Measurements from ENCODE around the gene CFAP161.

Gene CFAP161

GRCh38 chr15:81096398-81096797 is 37.7 kb upstream of the CFAP161 start:
- no peaks in the 10 kb centered on the region for H3K27me3 ChIP-seq (ENCODE audit: control insufficient read depth in 1 of 2, insufficient read depth in 2 of 2, low read length in 2 of 2)
- H3K9ac ChIP-seq (ENCODE audit: low read length), result no peak overlapping the region
- no peaks in the 10 kb centered on the region for H3K36me3 ChIP-seq (ENCODE audit: insufficient read depth, low read length)
- no peak overlapping the region for H3K4me3 ChIP-seq (ENCODE audit: low read depth in 1 of 2, low read length in 2 of 2)
- no peaks in the 10 kb centered on the region for H3K9me3 ChIP-seq (ENCODE audit: low read length)
- peaks cover 8% of the 10 kb centered on the region for H3K4me1 ChIP-seq (ENCODE audit: insufficient read depth, low read length)
- H3K27ac ChIP-seq (ENCODE audit: low read depth, low read length), result no peak overlapping the region

DNA sequence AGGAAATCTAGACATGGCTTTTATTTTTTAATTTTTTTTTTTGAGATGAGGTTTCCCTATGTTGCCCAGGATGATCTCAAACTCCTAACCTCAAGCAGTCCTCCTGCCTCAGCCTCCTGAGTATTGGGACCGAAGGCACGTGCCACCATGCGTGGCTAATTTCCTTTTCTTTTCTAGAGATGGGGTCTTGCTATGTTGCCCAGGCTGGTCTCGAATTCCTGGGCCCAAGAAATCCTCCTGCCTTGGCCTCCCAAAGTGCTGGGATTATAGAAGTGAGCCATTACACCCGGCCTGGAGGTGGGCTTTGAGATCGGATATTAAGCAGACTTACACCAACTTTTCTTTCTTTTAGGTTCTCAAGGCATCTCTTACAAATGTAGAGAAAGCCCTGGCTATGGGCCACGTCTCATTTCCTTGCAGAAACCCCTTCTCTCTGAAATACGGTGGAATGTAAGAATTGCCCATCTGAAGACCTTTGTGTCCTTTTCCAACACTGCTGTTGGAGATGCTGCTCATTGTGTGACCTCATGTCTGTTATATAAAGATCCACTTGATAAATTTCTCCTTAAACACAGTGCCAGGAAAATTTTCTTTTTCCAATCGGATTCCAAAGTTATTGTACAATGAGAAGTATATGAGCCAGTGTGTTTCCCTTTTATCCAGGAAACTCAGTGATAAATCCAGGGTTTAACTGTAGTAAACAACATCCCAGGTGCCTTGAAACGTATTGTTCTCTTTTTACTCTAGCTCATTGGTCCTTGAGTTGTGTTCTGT is 36.8 kb upstream of the CFAP161 start:
- Histone ChIP-seq H3K27me3 (ENCODE audit: control insufficient read depth in 1 of 2, insufficient read depth in 2 of 2, low read length in 2 of 2) (no peaks in the 10 kb centered on the region), H3K4me1 (ENCODE audit: insufficient read depth, low read length) (peaks cover 4% of the 10 kb centered on the region), H3K27ac (ENCODE audit: low read depth, low read length) (no peak overlapping the region)

DNA sequence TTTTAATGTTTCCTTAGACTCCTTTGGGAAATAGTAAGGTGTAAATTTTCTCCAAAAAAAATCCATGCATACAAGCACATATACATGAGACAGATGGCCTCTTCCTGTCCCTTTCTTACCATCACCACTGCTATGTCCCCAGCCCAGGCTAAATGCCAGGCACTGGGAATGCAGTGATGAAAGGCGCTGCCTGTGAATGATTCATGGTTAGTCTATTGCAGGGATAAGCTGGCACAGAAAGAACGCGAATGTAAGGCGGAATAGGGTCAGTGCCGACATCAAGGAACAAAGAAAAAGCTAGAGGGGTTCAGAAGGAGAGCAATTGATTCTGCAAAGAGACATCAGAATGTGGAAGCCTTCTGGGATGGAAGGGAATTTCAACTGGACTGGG is 36.2 kb upstream of the CFAP161 start:
- no peak overlapping the region for H3K9ac ChIP-seq (ENCODE audit: low read length)
- no peak overlapping the region for H3K27ac ChIP-seq (ENCODE audit: low read depth, low read length)
- no peak overlapping the region for H3K4me3 ChIP-seq (ENCODE audit: low read depth in 1 of 2, low read length in 2 of 2)
- no peaks in the 10 kb centered on the region for H3K4me1 ChIP-seq (ENCODE audit: insufficient read depth, low read length)
- H3K27me3 ChIP-seq (ENCODE audit: control insufficient read depth in 1 of 2, insufficient read depth in 2 of 2, low read length in 2 of 2), result no peaks in the 10 kb centered on the region
- H3K9me3 ChIP-seq (ENCODE audit: low read length), result no peaks in the 10 kb centered on the region
- H3K36me3 ChIP-seq (ENCODE audit: insufficient read depth, low read length), result no peaks in the 10 kb centered on the region

More for the DNA sequence above, 36.8 kb upstream of the CFAP161 start:
- no peaks in the 10 kb centered on the region for H3K36me3 ChIP-seq (ENCODE audit: insufficient read depth, low read length)
- H3K4me3 ChIP-seq (ENCODE audit: low read depth in 1 of 2, low read length in 2 of 2), result no peak overlapping the region
- no peaks in the 10 kb centered on the region for H3K9me3 ChIP-seq (ENCODE audit: low read length)
- H3K9ac ChIP-seq (ENCODE audit: low read length), result no peak overlapping the region

DNA sequence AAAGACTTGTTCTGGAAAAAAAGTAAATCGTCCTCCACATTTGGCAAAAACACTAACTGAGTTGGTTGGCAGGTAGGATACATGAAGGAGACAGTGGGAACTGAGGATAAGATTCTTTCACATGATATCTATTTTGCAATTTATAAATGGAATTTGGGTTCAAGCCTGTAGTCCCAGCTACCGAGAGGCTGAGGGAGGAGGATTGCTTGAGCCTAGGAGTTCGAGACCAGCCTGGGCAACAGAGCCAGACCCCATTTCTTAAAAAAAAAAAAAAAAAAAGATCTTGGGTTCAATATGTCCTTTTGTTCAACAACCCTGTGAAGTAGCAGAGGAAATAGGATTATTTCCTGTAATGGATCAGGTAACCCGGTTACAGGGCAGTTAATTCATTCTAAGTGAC is 35.7 kb upstream of the CFAP161 start:
- Histone ChIP-seq H3K9me3 (ENCODE audit: low read length) (no peaks in the 10 kb centered on the region), H3K9ac (ENCODE audit: low read length) (no peak overlapping the region), H3K27ac (ENCODE audit: low read depth, low read length) (no peak overlapping the region), H3K36me3 (ENCODE audit: insufficient read depth, low read length) (no peaks in the 10 kb centered on the region), H3K4me3 (ENCODE audit: low read depth in 1 of 2, low read length in 2 of 2) (no peak overlapping the region), H3K4me1 (ENCODE audit: insufficient read depth, low read length) (no peaks in the 10 kb centered on the region), H3K27me3 (ENCODE audit: control insufficient read depth in 1 of 2, insufficient read depth in 2 of 2, low read length in 2 of 2) (no peaks in the 10 kb centered on the region)

- Histone ChIP-seq H3K27me3 (ENCODE audit: control insufficient read depth in 1 of 2, insufficient read depth in 2 of 2, low read length in 2 of 2) (no peaks in the 10 kb centered on the region), H3K9ac (ENCODE audit: low read length) (no peak overlapping the region), H3K4me3 (ENCODE audit: low read depth in 1 of 2, low read length in 2 of 2) (no peak overlapping the region), H3K36me3 (ENCODE audit: insufficient read depth, low read length) (no peaks in the 10 kb centered on the region), H3K27ac (ENCODE audit: low read depth, low read length) (no peak overlapping the region), H3K9me3 (ENCODE audit: low read length) (no peaks in the 10 kb centered on the region), H3K4me1 (ENCODE audit: insufficient read depth, low read length) (no peaks in the 10 kb centered on the region)
Observed at GRCh38 chr15:81098861-81099651, 35.0 kb upstream of the CFAP161 start.

DNA sequence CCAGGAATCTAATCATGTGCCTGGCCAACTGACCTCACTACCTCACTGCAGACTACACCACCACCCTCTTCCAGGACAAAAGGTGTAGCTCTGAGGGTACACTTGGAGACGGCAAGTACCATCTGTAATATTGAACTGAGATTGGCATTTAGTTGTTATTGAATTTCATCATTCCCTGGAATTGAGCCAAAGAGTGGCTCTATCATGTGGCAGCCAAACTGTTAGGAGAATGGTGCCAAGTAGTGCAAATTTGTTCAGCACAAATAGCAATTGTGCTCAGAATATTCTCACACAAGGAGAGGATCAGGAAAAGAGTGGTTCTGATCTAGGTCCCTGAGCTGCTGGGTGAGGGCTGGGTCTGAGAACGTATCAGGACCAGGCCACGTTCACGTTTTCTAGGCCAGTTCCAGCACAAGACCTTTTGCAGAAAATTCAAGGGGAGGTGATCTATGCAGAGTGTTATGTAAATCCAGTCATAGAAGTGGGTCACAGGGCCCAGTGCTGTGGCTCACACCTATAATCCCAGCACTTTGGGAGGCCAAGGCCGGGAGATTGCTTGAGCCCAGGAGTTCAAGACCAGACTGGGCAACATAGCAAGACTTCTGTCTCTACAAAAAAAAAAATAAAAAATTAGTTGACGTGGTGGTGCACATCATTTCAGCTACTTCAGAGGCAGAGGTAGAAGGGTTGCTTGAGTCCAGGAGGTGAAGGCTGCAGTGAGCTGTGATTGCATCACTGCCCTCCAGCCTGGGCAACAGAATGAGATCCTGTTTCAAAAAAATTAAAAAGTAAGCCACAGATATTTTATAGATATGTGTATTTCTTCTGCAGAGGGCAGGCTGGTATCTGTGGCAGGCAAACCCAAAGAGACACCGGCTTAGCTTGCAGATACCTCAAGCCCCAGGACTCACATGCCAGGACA is 31.9 kb upstream of the CFAP161 start:
- Histone ChIP-seq H3K9ac (ENCODE audit: low read length) (no peak overlapping the region), H3K36me3 (ENCODE audit: insufficient read depth, low read length) (no peaks in the 10 kb centered on the region), H3K27me3 (ENCODE audit: control insufficient read depth in 1 of 2, insufficient read depth in 2 of 2, low read length in 2 of 2) (no peaks in the 10 kb centered on the region)

DNA sequence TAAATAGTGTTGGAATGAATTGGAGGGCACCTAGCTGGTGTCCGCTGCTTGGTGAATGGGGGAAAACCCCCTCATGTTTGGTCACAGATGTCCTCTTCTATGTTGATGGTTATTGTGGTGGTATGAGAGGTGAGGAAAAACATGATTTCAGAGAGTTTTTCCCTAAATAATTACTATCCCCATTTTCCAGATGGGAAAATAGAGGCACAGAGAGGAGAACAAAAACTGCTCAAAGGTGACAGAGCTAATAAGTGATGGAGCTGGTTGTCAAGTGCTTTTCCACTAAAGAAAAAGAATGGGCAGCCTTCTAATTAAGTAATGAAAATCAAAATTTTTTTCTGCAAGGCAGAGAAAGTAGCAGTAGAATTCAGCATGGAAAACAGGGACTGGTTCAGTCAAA is 30.2 kb upstream of the CFAP161 start:
- no peak overlapping the region for H3K4me3 ChIP-seq (ENCODE audit: low read depth in 1 of 2, low read length in 2 of 2)
- H3K27ac ChIP-seq (ENCODE audit: low read depth, low read length), result no peak overlapping the region
- H3K9ac ChIP-seq (ENCODE audit: low read length), result no peak overlapping the region
- no peaks in the 10 kb centered on the region for H3K36me3 ChIP-seq (ENCODE audit: insufficient read depth, low read length)
- H3K27me3 ChIP-seq (ENCODE audit: control insufficient read depth in 1 of 2, insufficient read depth in 2 of 2, low read length in 2 of 2), result no peaks in the 10 kb centered on the region
- no peaks in the 10 kb centered on the region for H3K9me3 ChIP-seq (ENCODE audit: low read length)
- H3K4me1 ChIP-seq (ENCODE audit: insufficient read depth, low read length), result no peaks in the 10 kb centered on the region

More for the DNA sequence above, 31.9 kb upstream of the CFAP161 start:
- no peak overlapping the region for H3K27ac ChIP-seq (ENCODE audit: low read depth, low read length)
- H3K4me3 ChIP-seq (ENCODE audit: low read depth in 1 of 2, low read length in 2 of 2), result no peak overlapping the region
- H3K9me3 ChIP-seq (ENCODE audit: low read length), result no peaks in the 10 kb centered on the region
- no peaks in the 10 kb centered on the region for H3K4me1 ChIP-seq (ENCODE audit: insufficient read depth, low read length)

DNA sequence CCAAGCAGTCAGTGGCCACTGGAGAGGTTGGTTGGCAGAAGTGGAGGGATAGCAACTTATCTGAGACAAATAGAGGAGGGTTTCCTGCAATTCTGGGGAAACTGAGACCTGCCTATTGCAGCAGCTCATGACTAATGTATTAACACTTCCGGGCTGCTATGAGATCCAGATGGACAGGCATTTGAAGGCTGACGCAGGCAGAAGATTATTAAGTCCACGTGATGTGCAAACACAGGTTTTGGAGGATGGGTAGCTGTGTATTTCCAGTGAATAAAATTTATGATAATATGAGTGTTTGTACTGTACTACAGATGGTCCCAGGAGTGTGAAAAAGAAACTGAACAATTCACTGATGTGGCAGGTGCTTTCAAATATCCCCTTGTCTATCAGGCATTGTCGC is 28.5 kb upstream of the CFAP161 start:
- no peaks in the 10 kb centered on the region for H3K4me1 ChIP-seq (ENCODE audit: insufficient read depth, low read length)

GRCh38 chr15:81106560-81106959 is 27.5 kb upstream of the CFAP161 start:
- no peak overlapping the region for H3K9ac ChIP-seq (ENCODE audit: low read length)
- no peaks in the 10 kb centered on the region for H3K36me3 ChIP-seq (ENCODE audit: insufficient read depth, low read length)
- H3K4me1 ChIP-seq (ENCODE audit: insufficient read depth, low read length), result no peaks in the 10 kb centered on the region
- no peaks in the 10 kb centered on the region for H3K27me3 ChIP-seq (ENCODE audit: control insufficient read depth in 1 of 2, insufficient read depth in 2 of 2, low read length in 2 of 2)
- no peaks in the 10 kb centered on the region for H3K9me3 ChIP-seq (ENCODE audit: low read length)
- H3K27ac ChIP-seq (ENCODE audit: low read depth, low read length), result no peak overlapping the region
- H3K4me3 ChIP-seq (ENCODE audit: low read depth in 1 of 2, low read length in 2 of 2), result no peak overlapping the region

More for the DNA sequence above, 28.5 kb upstream of the CFAP161 start:
- Histone ChIP-seq H3K4me3 (ENCODE audit: low read depth in 1 of 2, low read length in 2 of 2) (no peak overlapping the region), H3K36me3 (ENCODE audit: insufficient read depth, low read length) (no peaks in the 10 kb centered on the region), H3K9ac (ENCODE audit: low read length) (no peak overlapping the region), H3K27ac (ENCODE audit: low read depth, low read length) (no peak overlapping the region), H3K27me3 (ENCODE audit: control insufficient read depth in 1 of 2, insufficient read depth in 2 of 2, low read length in 2 of 2) (no peaks in the 10 kb centered on the region), H3K9me3 (ENCODE audit: low read length) (no peaks in the 10 kb centered on the region)

GRCh38 chr15:81107889-81108288 is 26.2 kb upstream of the CFAP161 start:
- Histone ChIP-seq H3K27ac (ENCODE audit: low read depth, low read length) (no peak overlapping the region), H3K36me3 (ENCODE audit: insufficient read depth, low read length) (no peaks in the 10 kb centered on the region), H3K9ac (ENCODE audit: low read length) (no peak overlapping the region), H3K27me3 (ENCODE audit: control insufficient read depth in 1 of 2, insufficient read depth in 2 of 2, low read length in 2 of 2) (no peaks in the 10 kb centered on the region), H3K4me3 (ENCODE audit: low read depth in 1 of 2, low read length in 2 of 2) (no peak overlapping the region), H3K9me3 (ENCODE audit: low read length) (no peaks in the 10 kb centered on the region), H3K4me1 (ENCODE audit: insufficient read depth, low read length) (no peaks in the 10 kb centered on the region)

- H3K36me3 ChIP-seq (ENCODE audit: insufficient read depth, low read length), result no peaks in the 10 kb centered on the region
- no peak overlapping the region for H3K9ac ChIP-seq (ENCODE audit: low read length)
- H3K27ac ChIP-seq (ENCODE audit: low read depth, low read length), result no peak overlapping the region
- H3K4me1 ChIP-seq (ENCODE audit: insufficient read depth, low read length), result no peaks in the 10 kb centered on the region
- no peak overlapping the region for H3K4me3 ChIP-seq (ENCODE audit: low read depth in 1 of 2, low read length in 2 of 2)
- no peaks in the 10 kb centered on the region for H3K9me3 ChIP-seq (ENCODE audit: low read length)
- H3K27me3 ChIP-seq (ENCODE audit: control insufficient read depth in 1 of 2, insufficient read depth in 2 of 2, low read length in 2 of 2), result no peaks in the 10 kb centered on the region
Observed at GRCh38 chr15:81108427-81108826, 25.6 kb upstream of the CFAP161 start.
